Activated CD4-positive, alpha-beta T cell treated with anti-CD3 and anti-CD28 coated beads, Interleukin-2, amount 50 U/mL, for 24 hours (primary cell): ENCODE data around the gene DHRS13.
A peak's percentile ranks its signal among the peaks of the same experiment; 100 is the strongest.
"Not testable (repeated sequence)": the region's sequence is repeated elsewhere in the genome, so short reads cannot be mapped to it uniquely, and the experiment has no call there.

ENCODE experiments used
- DNase-seq, 2 donors: peaks; one replicate each; pipeline ENCODE4 v3.0.0-alpha.2; 2020; ENCODE audit warnings: low read depth in 1 of 2, low spot score in 1 of 2

The DHRS13 gene

DNA sequence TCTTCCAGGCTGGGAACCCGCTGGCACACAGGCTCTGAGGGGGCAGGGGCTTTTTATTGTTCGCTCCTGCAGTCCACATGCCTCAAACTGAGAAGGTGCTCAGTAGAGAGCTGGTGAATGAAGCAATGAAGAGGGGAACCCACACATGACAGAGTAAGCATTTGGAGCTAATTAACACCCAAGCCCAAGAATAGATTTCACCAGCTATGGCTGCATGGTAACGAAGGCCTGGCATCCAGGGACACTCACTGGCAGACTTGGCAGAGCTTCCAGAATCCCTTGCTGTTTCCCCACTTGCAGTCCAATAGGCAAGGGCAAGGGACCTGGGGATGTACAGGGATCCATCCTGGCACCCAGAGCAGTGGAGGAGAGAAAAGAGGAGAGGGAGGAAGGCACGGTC is 17.5 kb downstream of the DHRS13 start:
- no peak for DNase-seq

- DNase-seq, result no peak
Measured at GRCh38 chr17:28883967-28884702, 18.7 kb downstream of the DHRS13 start.

DNA sequence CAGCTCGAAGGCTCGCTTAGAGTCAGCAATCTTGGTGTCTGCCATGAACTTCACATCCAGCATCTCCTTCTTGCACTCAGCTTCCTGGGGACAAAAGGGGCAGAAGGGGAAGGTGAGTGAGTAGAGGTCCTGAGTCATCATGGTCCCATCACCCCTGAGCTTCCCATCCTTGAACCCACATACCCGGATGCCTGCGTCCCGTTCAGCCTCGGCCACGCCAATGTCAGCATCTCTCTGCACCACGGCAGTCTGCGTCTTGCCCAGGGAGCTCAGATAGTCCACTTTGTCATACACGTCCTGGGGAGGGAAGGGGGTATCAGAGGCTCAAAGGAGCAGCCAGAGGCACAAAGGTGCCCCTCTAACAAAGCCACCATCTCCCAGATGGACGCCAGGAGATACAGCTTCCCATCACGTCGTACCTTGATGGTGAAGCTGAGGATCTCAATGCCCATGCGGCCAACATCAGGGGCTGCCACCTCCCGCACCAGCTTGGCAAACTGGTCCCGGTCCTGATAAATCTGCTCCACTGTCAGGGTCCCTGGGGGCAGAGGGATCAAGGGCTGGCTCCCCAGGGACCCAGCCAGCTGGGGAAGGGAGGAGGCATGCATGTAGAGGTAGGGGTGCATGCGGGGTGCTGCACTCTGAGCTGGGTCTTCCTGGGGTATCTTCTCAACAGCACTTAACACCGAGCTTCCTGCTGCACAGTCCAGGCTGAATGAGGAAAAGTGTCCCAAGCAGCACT is 20.6 kb downstream of the DHRS13 start:
- no peak for DNase-seq

GRCh38 chr17:28881533-28882056 is 21.3 kb downstream of the DHRS13 start:
- no peak for DNase-seq

DNA sequence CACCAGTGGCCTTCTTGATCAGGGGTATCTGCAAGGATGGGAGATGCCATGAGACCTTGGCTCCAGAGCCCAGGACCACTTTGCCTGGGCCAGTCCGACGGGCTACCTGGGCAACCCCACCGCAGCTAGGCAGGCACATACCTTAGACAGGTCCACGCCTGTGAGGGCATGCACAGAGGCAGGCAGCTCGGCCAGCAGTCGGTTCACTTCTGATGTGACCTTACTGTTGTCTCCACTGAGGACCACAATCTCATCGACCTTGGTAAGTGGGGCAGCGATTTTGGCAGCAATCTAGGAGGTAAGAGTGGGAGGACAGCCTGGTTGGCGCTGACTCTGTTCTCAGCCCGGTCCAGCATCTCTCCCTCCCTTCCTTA is 22.3 kb downstream of the DHRS13 start:
- DNase-seq, result no peak

DNA sequence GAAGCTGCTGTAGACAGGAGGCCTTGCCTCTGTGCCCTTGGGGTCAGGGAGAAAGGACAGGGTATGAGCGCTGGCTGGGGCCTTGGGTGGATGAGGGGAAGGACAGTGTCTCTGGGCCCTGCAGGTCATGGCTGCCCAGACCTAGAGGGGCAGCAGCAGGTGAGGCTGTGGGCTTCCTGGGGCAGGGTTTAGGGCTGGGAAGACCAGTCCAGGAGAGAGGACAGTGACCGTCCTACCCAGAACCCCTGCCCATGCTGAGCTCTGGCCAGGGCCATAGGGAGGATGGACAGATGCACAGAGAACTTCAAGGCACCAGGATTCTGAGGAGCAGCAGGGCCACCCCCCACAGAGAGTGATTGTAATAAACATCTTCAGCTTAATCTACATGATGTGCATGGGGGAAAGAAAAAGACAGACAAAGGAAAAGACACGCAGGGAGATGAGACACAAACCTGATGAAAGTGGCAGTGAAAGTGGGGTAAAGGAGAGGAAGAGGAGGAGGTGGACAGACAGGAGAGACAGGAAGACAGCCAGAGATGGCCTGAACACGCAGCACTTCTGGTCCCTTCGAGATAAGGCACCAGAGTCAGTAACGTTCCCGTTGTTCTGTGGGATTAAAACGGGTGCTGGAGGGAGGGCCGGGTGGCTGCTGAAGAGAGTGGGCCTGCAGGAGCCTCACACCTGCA is 22.9 kb downstream of the DHRS13 start:
- DNase-seq, result no peak

DNA sequence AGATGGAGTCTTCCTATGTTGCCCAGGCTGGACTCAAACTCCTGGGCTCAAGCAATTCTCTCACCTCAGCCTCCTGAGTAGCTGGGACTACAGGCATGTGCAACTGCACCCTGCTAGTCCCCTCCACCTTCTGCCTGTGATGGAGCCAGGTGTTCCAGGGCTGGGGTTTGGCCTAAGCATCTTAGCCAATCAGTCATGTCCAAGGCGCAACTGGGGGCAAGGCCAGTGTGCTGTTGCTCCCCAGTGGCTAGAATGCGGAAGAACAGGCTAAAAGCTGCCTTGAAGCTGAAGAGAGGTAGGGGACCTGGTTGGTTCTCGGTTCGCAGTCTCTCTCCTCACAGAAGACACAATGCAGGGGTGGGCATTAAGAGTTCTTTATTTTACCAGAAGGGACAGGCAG is 23.9 kb downstream of the DHRS13 start:
- no peak for DNase-seq

- DNase-seq, result no peak
Measured at GRCh38 chr17:28878158-28878910, 24.5 kb downstream of the DHRS13 start.

- DNase-seq, result not testable (repeated sequence)
Measured at GRCh38 chr17:28877150-28877711, 25.6 kb downstream of the DHRS13 start.

GRCh38 chr17:28875848-28876550 is 26.9 kb downstream of the DHRS13 start:
- no peak for DNase-seq

DNA sequence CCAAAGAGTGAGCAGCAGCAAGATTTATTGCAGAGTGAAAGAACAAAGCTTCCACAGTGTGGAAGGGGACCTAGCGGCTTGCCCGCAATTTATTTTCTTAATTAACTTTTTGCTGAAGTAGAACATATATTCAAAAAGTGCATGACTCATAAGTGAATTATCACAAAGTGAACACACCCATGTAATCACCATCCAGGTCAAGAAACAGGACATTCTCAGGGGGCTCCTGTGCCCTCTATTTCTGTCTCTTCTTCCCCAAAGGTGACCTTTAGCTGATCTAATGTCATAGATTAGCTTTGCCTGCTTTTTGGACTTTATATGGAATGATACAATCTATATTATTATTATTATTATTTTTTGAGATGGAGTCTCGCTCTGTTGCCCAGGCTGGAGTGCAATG is 28.1 kb downstream of the DHRS13 start:
- DNase-seq, result no peak

- DNase-seq, result no peak
Measured at GRCh38 chr17:28873839-28874238, 29.0 kb downstream of the DHRS13 start.

GRCh38 chr17:28871056-28871579 is 31.8 kb downstream of the DHRS13 start:
- peak in 1 of 2 donors; percentile 13 for DNase-seq

- no peak for DNase-seq
Measured at GRCh38 chr17:28867276-28867675, 35.6 kb downstream of the DHRS13 start.

DNA sequence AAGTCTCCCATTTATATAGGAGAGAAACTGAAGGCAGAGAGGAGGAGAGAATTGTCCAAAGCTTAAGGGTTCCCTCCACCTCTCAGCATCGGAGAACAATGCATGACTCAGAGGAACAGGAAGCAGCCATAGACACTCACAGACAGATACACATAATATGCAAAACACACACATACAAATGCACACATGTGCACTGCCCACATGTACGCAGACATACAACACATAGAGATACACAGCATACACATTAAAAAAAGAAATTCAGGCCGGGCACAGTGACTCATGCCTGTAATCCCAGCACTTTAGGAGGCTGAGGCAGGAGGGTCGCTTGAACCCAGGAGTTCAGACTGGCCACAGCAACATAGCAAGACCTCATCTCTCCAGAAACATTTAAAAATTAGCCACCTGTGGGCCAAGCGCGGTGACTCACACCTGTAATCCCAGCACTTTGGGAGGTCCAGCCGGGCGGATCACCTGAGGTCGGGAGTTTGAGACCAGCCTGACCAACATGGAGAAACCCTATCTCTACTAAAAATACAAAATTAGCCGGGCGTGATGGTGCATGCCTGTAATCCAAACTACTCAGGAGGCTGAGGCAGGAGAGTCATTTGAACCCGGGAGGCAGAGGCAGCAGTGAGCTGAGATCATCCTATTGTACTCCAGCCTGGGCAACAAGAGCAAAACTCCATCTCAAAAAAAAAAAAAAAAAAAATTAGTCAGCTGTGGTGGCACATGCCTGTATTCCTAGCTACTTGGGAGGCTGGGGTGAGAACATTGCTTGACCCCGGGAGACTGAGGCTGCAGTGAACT is 36.7 kb downstream of the DHRS13 start:
- DNase-seq, result no peak

DNA sequence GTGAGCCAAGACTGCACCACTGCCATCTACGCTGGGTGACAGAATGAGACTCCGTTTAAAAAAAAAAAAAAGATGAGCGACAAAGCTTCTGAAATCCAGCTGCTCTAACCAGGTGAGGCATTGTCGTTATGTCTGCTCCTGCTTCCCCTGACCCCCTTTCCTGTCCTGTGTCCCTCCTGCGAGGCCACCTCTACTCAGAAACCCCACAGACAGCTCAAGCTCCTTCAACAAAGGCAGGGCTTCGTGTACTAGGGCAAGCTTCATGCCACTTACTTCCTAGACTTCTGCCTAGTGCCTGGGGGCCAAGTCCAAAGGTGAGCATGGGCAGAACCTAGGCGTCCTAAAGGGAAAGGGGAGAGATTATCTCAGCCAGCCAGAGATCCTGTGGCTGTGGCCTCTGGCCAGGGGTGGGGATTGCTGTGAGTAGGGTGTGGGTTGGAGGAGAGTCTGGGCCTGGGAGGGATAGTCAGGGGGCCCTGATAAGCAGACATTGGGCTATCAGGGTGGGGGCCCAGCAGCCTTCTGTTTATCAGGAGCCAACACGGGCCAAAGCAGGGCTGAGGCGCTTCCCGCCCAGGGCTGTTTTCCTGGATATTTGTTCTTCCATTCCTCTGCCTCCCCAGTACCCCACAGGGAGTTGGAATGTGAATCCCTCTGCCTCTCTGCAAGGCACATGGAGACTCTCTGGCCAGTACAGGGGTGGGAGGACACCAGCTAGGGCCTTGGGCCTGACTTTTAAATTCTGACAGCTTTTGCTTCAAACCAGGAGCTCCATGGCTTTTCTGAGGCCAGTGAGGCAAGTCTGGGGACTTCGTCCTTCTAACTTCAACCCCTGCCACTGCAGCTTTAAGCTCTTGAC is 37.7 kb downstream of the DHRS13 start:
- DNase-seq, result no peak

GRCh38 chr17:28863953-28864352 is 38.9 kb downstream of the DHRS13 start:
- no peak for DNase-seq

- DNase-seq, result no peak
Measured at GRCh38 chr17:28862561-28862960, 40.3 kb downstream of the DHRS13 start.
